ENCODE results near the gene ATP12A. TPM values are rescaled to one million over a fixed set of nuclear protein-coding genes. Genes with fewer than 3 reads are reported as not detected.
A peak's percentile ranks its signal among the peaks of the same experiment; 100 is the strongest.
"Not testable (repeated sequence)": the region's sequence is repeated elsewhere in the genome, so short reads cannot be mapped to it uniquely, and the experiment has no call there.

ATP12A gene
- polyA plus RNA-seq, 10 donors, result 0.08 to 0.16 TPM; not detected in 8

DNA sequence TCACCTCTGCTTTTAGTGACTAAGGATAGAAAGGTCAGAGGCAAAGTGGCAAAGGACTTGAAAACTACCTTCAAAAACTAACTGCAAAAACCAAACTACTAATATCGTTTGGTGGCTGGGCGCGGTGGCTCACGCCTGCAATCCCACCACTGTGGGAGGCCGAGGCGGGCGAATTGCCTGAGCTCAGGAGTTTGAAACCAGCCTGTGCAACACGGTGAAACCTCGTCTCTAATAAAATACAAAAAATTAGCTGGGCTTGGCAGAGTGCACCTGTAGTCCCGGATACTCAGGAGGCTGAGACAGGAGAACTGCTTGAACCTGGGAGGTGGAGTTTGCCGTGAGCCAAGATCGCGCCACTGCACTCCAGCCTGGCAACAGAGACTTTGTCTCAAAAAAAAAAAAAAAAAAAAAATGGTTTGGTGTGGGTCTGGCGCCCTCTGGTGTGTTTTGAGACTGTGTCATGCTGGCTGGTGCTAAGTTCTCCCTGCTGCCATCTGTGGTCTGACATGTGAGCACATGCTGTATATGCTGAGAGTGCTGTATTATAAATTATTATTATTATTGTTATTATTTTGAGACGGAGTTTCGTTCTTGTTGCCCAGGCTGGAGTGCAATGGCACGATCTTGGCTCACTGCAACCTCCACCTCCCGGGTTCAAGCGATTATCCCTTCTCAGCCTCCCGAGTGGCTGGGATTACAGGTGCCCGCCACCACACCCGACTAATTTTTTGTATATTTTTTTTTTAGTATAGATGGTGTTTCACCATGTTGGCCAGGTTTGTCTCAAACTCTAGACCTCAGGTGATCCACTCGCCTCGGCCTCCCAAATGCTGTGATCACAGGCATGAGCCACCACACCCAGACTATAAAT, 47.8 kb downstream of the ATP12A start:
- DNase-seq, result peak; percentile 61 to 78 (median 70)

DNA sequence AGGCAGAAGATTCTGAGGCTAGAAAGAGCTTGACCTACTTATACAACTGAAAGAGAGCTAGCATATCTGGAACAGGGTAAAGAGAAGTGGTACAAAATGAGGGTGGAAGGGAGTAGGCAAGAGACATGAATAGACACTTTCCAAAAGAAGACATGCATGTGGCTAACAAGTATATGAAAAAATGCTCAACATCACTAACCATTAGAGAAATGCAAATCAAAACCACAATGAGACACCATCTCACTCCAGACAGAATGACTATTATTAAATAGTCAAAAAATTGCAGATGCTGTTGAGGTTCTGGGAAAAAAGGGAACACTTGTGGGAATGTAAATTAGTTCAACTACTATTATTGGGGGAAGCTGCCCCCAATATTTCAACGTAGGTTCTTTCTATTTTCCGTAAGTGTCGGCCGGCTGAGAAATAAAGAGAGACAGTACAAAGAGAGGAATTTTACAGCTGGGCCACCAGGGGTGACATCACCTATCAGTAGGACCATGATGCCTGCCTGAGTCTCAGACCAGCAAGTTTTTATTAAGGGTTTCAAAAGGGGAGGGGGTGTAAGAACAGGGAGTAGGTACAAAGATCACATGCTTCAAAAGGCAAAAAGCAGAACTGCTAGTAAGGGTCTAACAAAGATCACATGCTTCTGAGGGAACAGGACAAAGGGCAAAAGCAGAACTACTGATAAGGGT, 50.8 kb downstream of the ATP12A start:
- not testable (repeated sequence) for DNase-seq

DNA sequence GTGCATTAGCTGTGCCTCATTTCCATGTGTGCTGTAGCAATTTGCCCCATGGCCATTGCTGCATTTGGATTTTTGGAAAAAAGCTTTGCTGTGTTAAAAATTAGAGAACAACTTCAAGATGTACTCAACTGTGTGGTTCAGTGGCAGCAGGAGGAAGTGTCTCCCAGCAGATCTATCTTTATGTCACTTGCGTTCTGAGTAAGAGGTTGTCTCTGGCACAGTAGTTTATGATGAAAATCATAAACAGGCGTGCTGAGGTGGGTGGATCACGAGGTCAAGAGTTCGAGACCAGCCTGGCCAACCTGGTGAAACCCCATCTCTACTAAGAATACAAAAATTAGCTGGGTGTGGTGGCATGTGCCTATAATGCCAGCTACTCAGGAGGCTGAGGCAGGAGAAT, 54.7 kb downstream of the ATP12A start:
- DNase-seq, result no peak

DNA sequence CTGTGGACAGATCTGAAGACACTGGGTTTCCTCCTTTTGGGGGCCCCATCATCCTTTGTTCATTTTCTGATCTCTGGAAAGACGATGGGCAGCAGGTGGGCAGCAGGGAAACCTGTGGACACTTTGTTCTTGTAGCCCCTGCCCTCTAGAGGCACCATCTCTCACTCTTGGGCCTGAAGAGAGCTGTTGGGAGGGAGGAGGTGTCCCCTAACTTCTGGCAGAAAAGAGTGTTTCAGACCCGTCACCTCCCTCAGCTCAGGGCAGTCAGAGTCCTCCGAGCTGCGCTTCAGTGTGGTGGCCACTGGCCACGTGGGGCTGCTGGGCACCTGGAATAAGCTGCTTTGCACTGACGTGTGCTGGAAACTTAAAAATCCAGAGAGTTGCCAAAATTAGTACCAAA, 56.8 kb downstream of the ATP12A start:
- no peak for DNase-seq

DNA sequence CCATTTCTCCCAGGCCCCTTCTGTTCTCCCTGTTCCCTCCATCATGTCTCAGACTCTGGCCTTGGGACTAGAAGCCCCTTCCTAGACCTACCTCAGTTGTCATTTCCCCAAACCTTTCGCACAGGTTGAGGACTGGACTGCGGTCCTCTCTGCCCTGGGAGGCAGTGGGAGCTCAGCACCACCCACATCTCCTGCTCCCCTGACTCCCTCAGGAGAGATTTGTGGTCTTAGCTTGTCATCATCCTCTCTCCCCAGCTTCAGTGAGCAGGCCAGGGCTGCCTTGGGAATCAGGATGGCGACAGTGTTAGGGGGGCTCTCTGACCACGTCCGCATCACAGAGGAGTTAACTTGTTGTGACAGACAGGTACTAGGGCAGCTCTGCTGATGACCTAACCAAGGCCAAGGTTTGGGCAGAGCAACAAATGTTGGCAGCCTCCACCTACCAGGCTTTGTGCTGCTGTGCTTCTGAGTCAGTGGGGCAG, 58.2 kb downstream of the ATP12A start:
- no peak for DNase-seq

GRCh38 chr13:24740014-24740890, 60.0 kb downstream of the ATP12A start:
- no peak for DNase-seq

DNA sequence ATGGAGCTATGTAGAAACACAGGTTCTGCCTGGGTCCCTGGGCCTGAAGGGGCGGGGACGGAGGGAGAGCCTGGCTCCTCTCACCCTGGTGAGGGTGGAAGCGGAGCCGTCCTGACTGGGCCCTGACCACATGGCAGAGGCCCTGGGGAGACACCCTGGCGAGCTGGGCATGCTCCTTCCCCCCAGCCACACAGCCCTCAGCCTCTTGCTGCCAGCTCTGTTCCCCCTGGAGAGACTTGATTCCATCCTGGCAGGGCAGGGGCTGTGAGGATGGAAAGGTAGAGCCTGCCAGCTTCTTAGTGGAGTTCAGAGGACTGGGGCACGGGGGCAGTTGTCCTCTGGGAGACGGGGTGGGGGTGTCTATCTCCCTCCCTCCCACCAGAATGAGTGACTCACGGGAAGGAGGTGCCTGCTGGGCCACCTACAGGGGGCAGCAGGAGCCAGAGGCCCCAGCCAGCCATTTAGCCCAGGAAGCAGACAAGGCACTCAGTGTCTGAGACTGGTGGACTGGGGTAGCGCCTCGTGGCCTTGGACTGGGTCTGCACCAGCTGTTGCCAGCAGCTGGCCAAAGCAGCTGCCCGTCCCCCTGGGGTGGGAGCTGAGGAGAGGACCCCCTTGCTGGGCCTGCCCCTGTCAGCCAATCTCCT, 60.9 kb downstream of the ATP12A start:
- no peak for DNase-seq

DNA sequence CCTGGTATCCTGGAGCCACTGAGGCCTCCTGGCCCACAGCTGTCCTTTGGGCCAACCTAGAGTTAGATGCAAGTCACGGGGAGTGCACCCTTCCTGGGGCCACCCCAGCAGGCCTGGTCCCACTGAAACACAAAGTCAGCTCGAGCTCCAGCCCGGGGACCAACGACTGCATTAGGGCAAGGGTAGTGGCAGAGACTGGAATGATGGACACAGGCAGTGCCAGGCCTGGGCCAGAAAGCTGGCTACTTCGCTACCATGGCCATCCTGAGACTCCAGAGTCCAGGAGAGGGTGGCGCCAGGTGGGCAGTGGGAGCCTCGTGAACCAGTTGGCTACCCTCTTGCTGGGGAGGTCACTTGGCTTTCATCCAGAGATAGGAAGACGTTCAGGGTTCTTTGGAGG, 61.6 kb downstream of the ATP12A start:
- peak in 1 of 3 donors; percentile 22 for DNase-seq

DNA sequence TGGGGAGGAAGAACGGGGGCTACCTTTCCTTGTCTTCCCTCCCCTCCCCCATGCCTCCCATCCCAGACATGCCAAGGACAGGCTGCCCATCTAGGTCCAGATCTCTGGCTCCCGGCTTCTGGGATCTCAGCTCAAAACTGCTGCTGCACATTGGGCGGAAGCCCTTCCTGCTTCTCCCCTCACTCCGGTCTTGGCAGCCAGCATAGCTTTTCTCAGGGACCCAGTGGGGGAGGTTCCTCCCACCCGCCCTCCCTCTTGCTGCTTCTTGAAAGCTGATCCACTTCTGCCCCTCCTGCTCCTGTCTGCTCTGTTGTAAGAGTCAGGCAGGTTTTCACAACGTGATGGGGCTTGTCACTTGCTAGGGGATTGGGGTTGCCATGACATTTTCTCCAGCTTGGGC, 62.1 kb downstream of the ATP12A start:
- peak in 1 of 3 donors; percentile 37 for DNase-seq

GRCh38 chr13:24742977-24743376, 62.8 kb downstream of the ATP12A start:
- no peak for DNase-seq

DNA sequence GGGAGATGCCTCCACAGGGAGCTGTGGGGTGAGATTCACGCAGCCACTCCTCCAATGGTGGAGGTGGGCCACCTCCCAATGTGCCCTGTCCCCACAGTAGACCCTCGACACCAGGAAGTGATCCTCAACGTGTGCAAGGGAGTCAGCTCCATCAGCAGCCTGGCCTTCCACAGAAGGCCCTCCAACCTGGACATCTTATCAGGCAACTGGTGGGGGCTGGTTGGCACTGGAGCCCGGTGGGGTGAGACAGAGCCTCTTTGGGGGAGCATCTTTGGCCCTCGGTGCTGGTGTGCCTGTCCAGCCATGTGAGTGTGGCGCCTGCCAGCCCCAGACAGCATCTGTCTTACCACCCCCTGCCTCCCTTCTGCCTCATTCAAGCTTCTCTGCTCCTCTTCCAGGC, 64.0 kb downstream of the ATP12A start:
- no peak for DNase-seq

DNA sequence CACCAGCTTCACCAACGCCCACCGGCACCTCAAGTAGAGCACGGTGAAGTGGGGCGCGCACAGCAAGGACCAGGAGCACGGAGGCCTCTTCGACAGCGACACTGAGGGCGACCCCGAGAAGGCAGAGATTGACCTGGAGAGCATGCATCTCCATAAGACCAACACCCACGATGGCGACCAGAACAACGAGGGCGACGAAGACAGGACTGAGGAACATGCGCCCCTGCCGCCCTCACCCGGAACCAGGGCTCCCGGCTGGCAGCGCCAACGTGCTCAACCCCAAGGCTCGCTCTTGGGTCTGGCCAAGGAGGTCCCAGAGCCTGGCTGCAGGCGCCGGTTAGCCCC, 65.3 kb downstream of the ATP12A start:
- DNase-seq, result no peak

DNA sequence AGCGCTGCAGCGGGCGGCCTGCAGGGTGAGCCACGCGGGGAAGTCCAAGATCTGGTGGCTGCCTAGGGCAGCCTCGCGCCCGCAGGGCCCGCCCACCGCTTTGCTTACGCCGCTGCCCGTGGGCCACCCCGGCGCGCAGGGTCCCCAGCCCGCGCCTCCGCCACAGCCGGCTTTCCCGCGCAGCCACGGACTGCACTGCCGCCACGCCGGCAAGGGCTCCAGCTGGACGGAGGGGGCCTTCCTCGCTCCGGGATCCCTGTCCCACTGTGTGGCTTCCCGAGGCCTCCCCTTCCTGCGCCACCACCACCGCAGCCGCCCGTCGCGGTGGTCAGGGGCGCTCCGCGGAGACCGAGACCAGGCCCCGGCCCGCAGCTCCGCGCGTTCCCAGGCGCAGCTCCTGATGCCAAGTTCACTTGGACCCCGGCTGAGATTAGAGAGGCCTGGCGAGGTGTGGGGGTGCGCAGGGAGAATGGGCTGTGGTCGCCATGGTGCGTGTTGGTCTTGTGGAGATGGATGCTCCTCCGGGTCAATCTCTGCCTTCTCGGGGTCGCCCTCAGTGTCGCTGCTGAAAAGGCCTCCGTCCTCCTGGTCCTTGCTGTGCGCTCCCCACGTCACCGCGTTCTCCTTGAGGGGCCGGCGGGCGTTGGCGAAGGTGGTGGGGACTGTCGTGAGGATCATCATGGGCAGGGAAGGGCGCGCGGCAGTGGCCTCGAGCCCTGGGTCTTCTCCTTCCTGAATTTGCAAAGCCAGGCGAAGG, 65.8 kb downstream of the ATP12A start:
- DNase-seq, result peak in 1 of 3 donors; percentile 31

- DNase-seq, result peak in 1 of 3 donors; percentile 41
Observed at GRCh38 chr13:24746618-24747247, 66.5 kb downstream of the ATP12A start.

DNA sequence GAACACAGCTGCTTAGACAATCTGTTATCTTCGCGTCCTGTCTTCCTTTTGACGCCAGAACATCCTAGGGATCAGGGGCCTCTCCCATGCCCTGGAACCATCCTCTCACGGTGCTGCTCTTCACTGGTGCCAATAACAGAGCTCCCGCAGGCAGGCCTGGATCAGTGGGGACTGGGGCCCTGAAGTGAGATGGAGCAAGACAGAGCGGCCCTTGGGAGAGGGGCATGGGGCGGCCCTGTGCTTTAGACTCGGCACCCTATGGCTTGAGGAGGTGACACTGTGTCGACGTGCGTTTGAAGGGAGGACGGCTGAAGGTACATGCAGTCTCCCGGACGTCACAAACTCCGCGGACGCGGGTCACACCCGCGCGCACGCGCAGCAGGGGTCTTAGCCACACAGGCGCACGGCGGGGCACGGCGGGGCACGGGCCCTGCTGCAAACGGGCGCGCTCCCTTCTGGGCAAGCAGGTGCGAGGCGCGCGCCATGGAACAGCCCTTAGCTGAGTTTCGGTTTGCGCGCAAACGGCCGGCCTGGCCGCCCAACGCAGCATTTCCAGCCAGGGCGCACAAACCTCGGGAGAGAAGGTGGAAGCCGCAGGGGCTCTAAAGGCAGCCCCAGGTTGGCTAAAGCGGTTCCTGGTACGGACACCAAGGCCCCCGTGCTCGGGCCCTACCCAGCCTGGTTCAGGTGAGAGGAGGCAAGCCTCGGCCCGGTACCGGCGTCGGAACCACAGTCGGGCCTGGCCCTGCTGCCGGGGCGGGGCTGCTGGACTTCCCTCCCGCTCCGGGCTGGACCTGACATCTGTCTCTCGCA, 67.2 kb downstream of the ATP12A start:
- DNase-seq, result peak in 1 of 3 donors; percentile 40

GRCh38 chr13:24748061-24748400, 67.8 kb downstream of the ATP12A start:
- no peak for DNase-seq

DNA sequence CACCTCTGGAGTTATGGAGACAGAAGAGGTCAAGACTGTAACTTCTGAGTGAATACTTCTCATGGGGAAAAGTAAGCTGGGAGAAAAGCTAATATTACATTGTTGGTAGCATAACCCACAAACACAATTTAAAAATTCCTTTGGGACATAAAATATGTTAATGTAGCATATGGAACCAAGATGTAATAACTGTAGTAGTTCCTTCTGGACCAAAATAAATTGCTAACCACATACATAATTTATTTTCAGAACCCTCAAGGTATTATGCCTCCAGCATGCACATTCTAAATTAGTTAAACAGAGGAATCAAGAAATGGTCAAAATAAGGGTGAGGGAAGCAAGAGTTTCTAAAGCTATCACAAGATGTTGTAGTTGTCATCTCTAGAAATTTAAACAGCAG, 79.0 kb downstream of the ATP12A start:
- no peak for DNase-seq
